Stimulated activated CD4-positive, alpha-beta T cell treated with anti-CD3 and anti-CD28 coated beads, Interleukin-4, amount 100 ng/mL, for 4 hours (primary cell): ENCODE measurements around the gene BCAS3.

Experiments
- DNase-seq, 2 experiments: peaks; one replicate each; pipeline ENCODE4 v3.0.0-alpha.2; 2020

The BCAS3 gene

GRCh38 chr17:61073799-61074513 lies 396.3 kb downstream of the BCAS3 start:
- no peak for DNase-seq

GRCh38 chr17:61075988-61076387 lies 398.3 kb downstream of the BCAS3 start:
- DNase-seq: no peak

GRCh38 chr17:61076621-61077031 lies 399.0 kb downstream of the BCAS3 start:
- no peak for DNase-seq

- DNase-seq: no peak
Measured at GRCh38 chr17:61081959-61082358, 404.3 kb downstream of the BCAS3 start.

GRCh38 chr17:61084260-61084659 lies 406.6 kb downstream of the BCAS3 start:
- no peak for DNase-seq

GRCh38 chr17:61087024-61087423 lies 409.4 kb downstream of the BCAS3 start:
- no peak for DNase-seq

GRCh38 chr17:61088556-61088955 lies 410.9 kb downstream of the BCAS3 start:
- DNase-seq: no peak

GRCh38 chr17:61091096-61091495 lies 413.4 kb downstream of the BCAS3 start:
- DNase-seq: no peak

- DNase-seq: no peak
Measured at GRCh38 chr17:61097781-61098180, 420.1 kb downstream of the BCAS3 start.

- DNase-seq: no peak
Measured at GRCh38 chr17:61106354-61106753, 428.7 kb downstream of the BCAS3 start.

- no peak for DNase-seq
Measured at GRCh38 chr17:61116577-61116976, 438.9 kb downstream of the BCAS3 start.

- DNase-seq: no peak
Measured at GRCh38 chr17:61117983-61118382, 440.3 kb downstream of the BCAS3 start.

GRCh38 chr17:61118871-61119270 lies 441.2 kb downstream of the BCAS3 start:
- DNase-seq: no peak

- DNase-seq: no peak
Measured at GRCh38 chr17:61122326-61122913, 444.8 kb downstream of the BCAS3 start.

- DNase-seq: no peak
Measured at GRCh38 chr17:61124562-61124961, 446.9 kb downstream of the BCAS3 start.

- no peak for DNase-seq
Measured at GRCh38 chr17:61126473-61127249, 449.0 kb downstream of the BCAS3 start.

- no peak for DNase-seq
Measured at GRCh38 chr17:61127960-61128359, 450.3 kb downstream of the BCAS3 start.

- no peak for DNase-seq
Measured at GRCh38 chr17:61128661-61129115, 451.0 kb downstream of the BCAS3 start.

- DNase-seq: no peak
Measured at GRCh38 chr17:61129267-61130254, 451.9 kb downstream of the BCAS3 start.

GRCh38 chr17:61130330-61130729 lies 452.7 kb downstream of the BCAS3 start:
- no peak for DNase-seq

GRCh38 chr17:61131585-61131984 lies 453.9 kb downstream of the BCAS3 start:
- DNase-seq: no peak

- DNase-seq: no peak
Measured at GRCh38 chr17:61132524-61132923, 454.9 kb downstream of the BCAS3 start.

GRCh38 chr17:61133853-61134252 lies 456.2 kb downstream of the BCAS3 start:
- no peak for DNase-seq
